Endothelial cell of umbilical vein (primary cell): ENCODE data around the gene CIRBP. TPM values are rescaled to one million over a fixed set of nuclear protein-coding genes. Genes with fewer than 3 reads are reported as not detected.

Experiments used
- BruUV-seq: library from RNA; stranded (reverse); fragments of 400-500 nt; replicated peaks from 2 replicates; lab custom pipeline; 2021; lab: Mats Ljungman, UMichigan
- CTCF ChIA-PET: fragments of 300-600, 350-600 bp; sonication (Branson Sonifier 250); formaldehyde crosslinking; loops from one replicate; lab custom pipeline; 2021; ENCODE audit warnings: antibody characterized with exemption, inconsistent platforms; lab: Charles Lee
- POLR2A ChIA-PET: fragments of 300-600, 350-600 bp; sonication (Branson Sonifier 250); formaldehyde crosslinking; loops from one replicate; lab custom pipeline; 2021; ENCODE audit warnings: antibody characterized with exemption, inconsistent platforms; lab: Charles Lee
- DNase-seq: peaks from one replicate; pipeline ENCODE4 v3.0.0-alpha.2; 2011; ENCODE audit warnings: low read depth, low spot score
- FAIRE-seq: peaks from 2 replicates; lab custom pipeline; 2011; peaks lifted over from hg19 to GRCh38; lab: Jason Lieb, UNC
- H2AFZ ChIP-seq: 2 replicates; pipeline ENCODE4 v1.6.0; 2012; ENCODE audit warnings: low read depth, low read length, control low read depth, inconsistent platforms
- H3K27ac ChIP-seq: 2 replicates; pipeline ENCODE4 v1.5.1; 2011; ENCODE audit warnings: low read depth, mild to moderate bottlenecking, control low read depth, low read length, moderate library complexity; ENCODE audit not compliant: insufficient read depth
- H3K27me3 ChIP-seq, 2 experiments: 2 replicates each; pipeline versions ENCODE4 v1.6.0 to v1.6.1; 2011; ENCODE audit warnings: low read length in 2 of 2, mixed read lengths in 1 of 2; ENCODE audit not compliant: control insufficient read depth in 2 of 2, insufficient read depth in 2 of 2
- H3K36me3 ChIP-seq, 2 experiments: 2 replicates in 1 of 2; 3 replicates in 1 of 2; pipeline ENCODE4 v1.5.1; 2011; ENCODE audit warnings: low read length in 2 of 2, mild to moderate bottlenecking in 1 of 2, moderate library complexity in 1 of 2; ENCODE audit not compliant: control insufficient read depth in 2 of 2, insufficient read depth in 2 of 2; ENCODE audit errors: extremely low read depth in 1 of 2
- H3K4me1 ChIP-seq: 3 replicates; pipeline ENCODE4 v1.5.1; 2011; ENCODE audit warnings: mild to moderate bottlenecking, low read length; ENCODE audit not compliant: control insufficient read depth, insufficient read depth; ENCODE audit errors: extremely low read depth
- H3K4me2 ChIP-seq: 2 replicates; pipeline ENCODE4 v1.6.1; 2011; ENCODE audit warnings: low read length, control low read depth, mixed read lengths; ENCODE audit not compliant: insufficient read depth
- H3K4me3 ChIP-seq, 3 experiments: fragments of 200-600 bp in 1 of 3; sonication (generic), shearing (Covaris generic) in 1 of 3; replicated peaks in 1 of 3; 2 replicates each; pipeline ENCODE4 v1.5.1; 2011 to 2016; ENCODE audit warnings: control low read depth in 3 of 3, low read length in 3 of 3, mild to moderate bottlenecking in 2 of 3, inconsistent platforms in 1 of 3, low read depth in 1 of 3, moderate library complexity in 1 of 3; ENCODE audit not compliant: insufficient read depth in 1 of 3
- H3K79me2 ChIP-seq: 2 replicates; pipeline ENCODE4 v1.6.0; 2012; ENCODE audit warnings: low read length, inconsistent platforms; ENCODE audit not compliant: control insufficient read depth, insufficient read depth
- H3K9ac ChIP-seq: replicated peaks from 2 replicates; pipeline ENCODE3; 2011; ENCODE audit warnings: low read length, control low read depth; ENCODE audit not compliant: insufficient read depth; ENCODE audit errors: extremely low read depth
- H3K9me1 ChIP-seq: replicated peaks from 3 replicates; pipeline ENCODE4 v1.6.0; 2011; ENCODE audit warnings: mild to moderate bottlenecking, low read length; ENCODE audit not compliant: control insufficient read depth, insufficient read depth; ENCODE audit errors: extremely low read depth
- H3K9me3 ChIP-seq: replicated peaks from 2 replicates; pipeline ENCODE4 v1.5.1; 2012; ENCODE audit warnings: low read length, inconsistent platforms; ENCODE audit not compliant: control insufficient read depth, insufficient read depth
- H4K20me1 ChIP-seq: replicated peaks from 2 replicates; pipeline ENCODE3; 2011; ENCODE audit warnings: mild to moderate bottlenecking, low read length; ENCODE audit not compliant: control insufficient read depth, insufficient read depth; ENCODE audit errors: extremely low read depth
- EZH2 ChIP-seq: IDR thresholded peaks from 2 replicates; pipeline ENCODE4 v1.6.1; 2012; ENCODE audit warnings: borderline replicate concordance, low read depth, mild to moderate bottlenecking, moderate library complexity, low read length, inconsistent platforms; ENCODE audit not compliant: severe bottlenecking
- FOS ChIP-seq: IDR thresholded peaks from 2 replicates; pipeline ENCODE4 v1.6.1; 2011; ENCODE audit warnings: mild to moderate bottlenecking, low read length, moderate library complexity, borderline replicate concordance; ENCODE audit not compliant: insufficient read depth
- GATA2 ChIP-seq: IDR thresholded peaks from 2 replicates; pipeline ENCODE4 v1.7.0; 2011; ENCODE audit warnings: low read depth, mild to moderate bottlenecking, moderate library complexity, mixed read lengths, low read length; ENCODE audit not compliant: insufficient read length, insufficient read depth
- JUN ChIP-seq: IDR thresholded peaks from 2 replicates; pipeline ENCODE4 v1.6.1; 2011; ENCODE audit warnings: borderline replicate concordance, low read depth; ENCODE audit not compliant: insufficient read length, insufficient read depth
- MAX ChIP-seq: IDR thresholded peaks from 2 replicates; pipeline ENCODE4 v1.6.1; 2011; ENCODE audit not compliant: insufficient read depth, insufficient read length
- MYC ChIP-seq: IDR thresholded peaks from one replicate; pipeline ENCODE4 v1.6.1; 2011; ENCODE audit warnings: mild to moderate bottlenecking, low read depth, low read length
- POLR2A ChIP-seq: IDR thresholded peaks from 2 replicates; pipeline ENCODE4 v1.6.1; 2012; ENCODE audit warnings: low read depth, mild to moderate bottlenecking, control low read depth, low read length
- POLR2AphosphoS5 ChIP-seq: IDR thresholded peaks from 2 replicates; pipeline ENCODE4 v1.6.1; 2012; ENCODE audit warnings: low read depth, mild to moderate bottlenecking, control low read depth, low read length, moderate library complexity; ENCODE audit not compliant: insufficient read depth
- dilution Hi-C: fragments of 300-500 bp; cut with MboI; formaldehyde crosslinking; loops from one replicate; pipeline ENCODE4 v1.15.0; 2019; ENCODE audit warnings: low sequenced_read_pairs; ENCODE audit not compliant: extremely low pct_ligation_motif_present
- intact Hi-C: fragments of 100-400 bp; cut with micrococcal nuclease; formaldehyde crosslinking; loops from one replicate; pipeline ENCODE4 v1.10.0; 2022
- polyA plus RNA-seq, 4 experiments: library from polyadenylated mRNA; depleted of rRNA in 3 of 4; stranded (reverse) in 3 of 4; unstranded in 1 of 4; fragments of >200 nt; gene quantifications; 2 replicates each; pipeline versions ENCODE4 v1.2.1 to v1.2.3, GENCODE V29; 2011 to 2012; ENCODE audit warnings: missing spikeins in 1 of 4
- total RNA-seq: library from RNA; stranded (reverse); gene quantifications from 2 replicates; pipeline ENCODE4 v1.2.3, GENCODE V29; 2021
- TF ChIP-seq, protein P1 (sequence below), 2 donors: IDR thresholded peaks; 1 replicate in 1 of 2; 2 replicates in 1 of 2; pipeline ENCODE4 v1.5.1; 2011; ENCODE audit warnings: low read length in 2 of 2, mild to moderate bottlenecking in 2 of 2, moderate library complexity in 2 of 2, control low read depth in 1 of 2, inconsistent platforms in 1 of 2, low read depth in 1 of 2; ENCODE audit not compliant: insufficient read depth in 1 of 2; ENCODE audit errors: extremely low read depth in 1 of 2

The CIRBP gene
- total and polyA plus RNA-seq, 2 donors (not counting 3 experiments of a cell fraction or from before 2014, with no cell fraction given): 225 to 439 TPM

DNA sequence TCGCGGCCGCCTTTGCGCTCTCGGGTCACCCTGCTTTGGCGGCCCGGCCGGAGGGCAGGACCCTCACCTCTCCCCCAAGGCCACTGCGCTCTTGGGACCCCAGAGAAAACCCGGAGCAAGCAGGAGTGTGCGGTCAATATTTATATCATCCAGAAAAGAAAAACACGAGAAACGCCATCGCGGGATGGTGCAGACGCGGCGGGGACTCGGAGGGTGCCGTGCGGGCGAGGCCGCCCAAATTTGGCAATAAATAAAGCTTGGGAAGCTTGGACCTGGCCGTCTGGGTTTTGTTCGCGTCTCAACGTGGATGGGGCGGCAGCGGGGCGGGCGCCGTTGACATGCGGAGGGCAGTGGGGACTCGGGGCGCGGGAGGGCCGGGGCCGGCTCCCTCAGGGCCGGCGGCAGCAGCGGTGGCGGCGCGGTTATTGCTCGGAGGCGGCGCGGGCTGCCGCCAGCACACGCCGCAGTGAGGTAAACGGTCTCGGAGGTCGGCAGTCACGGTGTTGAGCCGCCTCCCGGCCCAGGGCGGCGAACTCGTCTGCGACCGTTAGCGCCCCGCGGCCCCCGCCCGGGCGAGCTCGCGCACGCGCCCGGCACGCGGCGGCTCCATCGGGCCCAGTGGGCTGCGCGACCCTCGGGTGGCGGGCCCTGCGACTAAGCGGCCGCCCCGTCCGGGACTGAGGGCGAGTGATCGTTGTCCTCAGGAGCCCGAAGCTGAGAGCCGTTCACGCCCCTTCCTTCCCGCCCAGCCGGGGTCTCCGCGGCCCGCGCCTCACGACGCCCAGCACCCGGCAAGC is 40.8 kb upstream of the CIRBP start:
- FAIRE-seq (no peak), DNase-seq (no peak)
- H3K4me2 ChIP-seq: no peak overlapping the region
- H3K9me3 ChIP-seq: no peaks in the 10 kb centered on the region
- no peak overlapping the region for H3K9ac ChIP-seq
- H3K27ac ChIP-seq: no peak overlapping the region
- no peaks in the 10 kb centered on the region for H3K79me2 ChIP-seq
- peaks cover 2 to 14% of the 10 kb centered on the region in 2 experiments for H3K36me3 ChIP-seq
- no TSS peak for BruUV-seq
- no peaks in the 10 kb centered on the region for H3K27me3 ChIP-seq
- no peak overlapping the region for H2AFZ ChIP-seq
- TF ChIP-seq JUN: no peak
- no peak for TF ChIP-seq EZH2
- no peak for TF ChIP-seq MAX
- TF ChIP-seq POLR2A: no peak
- no peak for TF ChIP-seq FOS
- TF ChIP-seq GATA2: no peak
- TF ChIP-seq, protein P1, sequence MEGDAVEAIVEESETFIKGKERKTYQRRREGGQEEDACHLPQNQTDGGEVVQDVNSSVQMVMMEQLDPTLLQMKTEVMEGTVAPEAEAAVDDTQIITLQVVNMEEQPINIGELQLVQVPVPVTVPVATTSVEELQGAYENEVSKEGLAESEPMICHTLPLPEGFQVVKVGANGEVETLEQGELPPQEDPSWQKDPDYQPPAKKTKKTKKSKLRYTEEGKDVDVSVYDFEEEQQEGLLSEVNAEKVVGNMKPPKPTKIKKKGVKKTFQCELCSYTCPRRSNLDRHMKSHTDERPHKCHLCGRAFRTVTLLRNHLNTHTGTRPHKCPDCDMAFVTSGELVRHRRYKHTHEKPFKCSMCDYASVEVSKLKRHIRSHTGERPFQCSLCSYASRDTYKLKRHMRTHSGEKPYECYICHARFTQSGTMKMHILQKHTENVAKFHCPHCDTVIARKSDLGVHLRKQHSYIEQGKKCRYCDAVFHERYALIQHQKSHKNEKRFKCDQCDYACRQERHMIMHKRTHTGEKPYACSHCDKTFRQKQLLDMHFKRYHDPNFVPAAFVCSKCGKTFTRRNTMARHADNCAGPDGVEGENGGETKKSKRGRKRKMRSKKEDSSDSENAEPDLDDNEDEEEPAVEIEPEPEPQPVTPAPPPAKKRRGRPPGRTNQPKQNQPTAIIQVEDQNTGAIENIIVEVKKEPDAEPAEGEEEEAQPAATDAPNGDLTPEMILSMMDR (IDR thresholded peaks at IDR 0.05; ENCODE audit: extremely low read depth in 1 of 2, insufficient read depth in 1 of 2, low read depth in 1 of 2, low read length in 2 of 2): no peak
- TF ChIP-seq POLR2AphosphoS5: no peak
- no peak for TF ChIP-seq MYC
- H3K4me3 ChIP-seq: no peak overlapping the region
- H3K4me1 ChIP-seq: peaks cover 10% of the 10 kb centered on the region
- dilution Hi-C loops (no loop called here), intact Hi-C loops (no loop called here)
- H4K20me1 ChIP-seq: no peaks in the 10 kb centered on the region
- ChIA-PET POLR2A (no interaction called here), CTCF (interaction anchor here (0.9 kb wide), 1 partner anchor 15 kb away, joined by 3 read pairs; no protein-coding TSS in a partner anchor)
- H3K9me1 ChIP-seq: no peaks in the 10 kb centered on the region
